Measurements from ENCODE around the gene UBE2G2.

The UBE2G2 gene

DNA sequence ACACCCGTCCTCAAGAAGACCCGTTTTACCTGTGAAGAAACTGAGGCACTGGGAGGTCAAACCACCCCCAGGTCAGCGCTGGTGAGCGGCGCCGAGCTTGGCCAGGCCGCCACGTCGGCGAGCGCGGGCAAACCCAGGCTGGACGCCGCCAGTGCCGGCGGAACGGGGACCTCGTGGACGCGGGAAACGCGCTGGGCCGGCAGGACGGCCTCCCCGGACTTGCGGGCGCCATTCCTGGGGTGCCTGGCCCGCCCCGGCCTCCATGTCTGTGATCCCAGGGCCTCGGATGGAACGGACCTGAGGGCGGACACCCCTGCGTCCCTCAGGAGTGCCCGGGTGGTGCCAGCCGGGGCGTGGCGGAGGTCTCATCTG is 17.0 kb upstream of the UBE2G2 start:
- peaks cover 37 to 40% (median 39%) of the 10 kb centered on the region in 11 experiments for H4K20me1 ChIP-seq
- peak overlapping the region; percentile 95 to 99 (median 97) for H3K9ac ChIP-seq
- no peaks in the 10 kb centered on the region for H3K27me3 ChIP-seq
- TF ChIP-seq Cebpa-rat (IDR thresholded peaks at IDR 0.05) = no peak
- peaks cover 39 to 54% (median 47%) of the 10 kb centered on the region in 10 experiments for H3K4me1 ChIP-seq
- H3K9me3 ChIP-seq (replicated peaks in 1 of 11) = peaks cover 31 to 47% (median 39%) of the 10 kb centered on the region in 11 experiments
- peak overlapping the region; percentile 67 to 84 (median 80) for H3K4me3 ChIP-seq
- H3K36me3 ChIP-seq = peaks cover 2 to 17% (median 5%) of the 10 kb centered on the region in 11 experiments; a peak in 18 of 22 replicates
- H3K27ac ChIP-seq = peak overlapping the region; percentile 95 to 100 (median 98)
- peak overlapping the region; percentile 88 to 99 (median 95) for H3K4me2 ChIP-seq

DNA sequence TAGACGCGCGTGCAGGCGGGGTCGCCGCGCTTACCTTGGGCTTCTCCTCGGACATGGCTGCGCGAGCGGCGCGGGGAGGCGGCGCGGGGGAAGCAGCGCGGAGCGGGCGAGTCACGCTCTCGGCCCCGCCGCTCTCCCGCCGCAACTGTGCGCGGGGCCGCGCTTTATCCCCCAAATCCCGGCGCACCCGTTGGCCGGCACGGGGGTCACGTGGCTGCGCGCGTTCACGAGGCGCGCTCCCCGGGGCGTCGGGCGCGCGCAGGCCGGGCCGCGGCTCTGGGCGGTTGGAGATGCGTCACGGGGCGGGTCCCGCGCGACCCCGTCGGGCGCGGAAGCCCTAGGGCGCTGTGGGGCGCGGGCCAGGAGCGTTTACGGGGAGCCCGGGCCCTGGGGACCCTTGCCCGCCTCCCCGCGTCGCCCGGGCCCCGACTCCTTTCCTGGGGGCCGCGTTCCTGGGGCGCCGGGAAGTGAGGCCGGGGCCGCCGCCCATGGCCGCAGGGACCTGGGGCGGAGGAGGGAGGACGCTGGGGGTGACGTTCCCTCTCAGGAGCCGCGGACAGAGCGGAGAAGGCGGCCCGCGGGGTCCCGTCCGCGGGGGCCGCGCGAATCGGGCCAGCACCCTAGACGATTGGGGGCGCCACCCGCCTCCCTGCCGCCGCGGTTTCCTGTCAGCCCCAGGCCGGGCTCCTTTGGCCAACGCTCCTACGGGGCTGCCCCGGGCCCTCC is 16.5 kb upstream of the UBE2G2 start, which contains the start of gene SUMO3:
Gene SUMO3, minus strand, starts transcription at position 149 of the 726 bp plus-strand sequence. Its CDS starts 94 bp downstream, at position 55.
- peaks cover 4 to 22% (median 10%) of the 10 kb centered on the region in 11 experiments; a peak in 18 of 22 replicates for H3K36me3 ChIP-seq
- H3K4me1 ChIP-seq = peaks cover 45 to 55% (median 53%) of the 10 kb centered on the region in 10 experiments
- peak within 1 kb of the TSS; percentile 67 to 84 (median 80) for H3K4me3 ChIP-seq
- peaks cover 25 to 42% (median 34%) of the 10 kb centered on the region in 11 experiments for H3K9me3 ChIP-seq (replicated peaks in 1 of 11)
- H3K27ac ChIP-seq = peak within 1 kb of the TSS; percentile 95 to 100 (median 98)
- H4K20me1 ChIP-seq = peaks cover 43 to 45% (median 44%) of the 10 kb centered on the region in 11 experiments
- no peak for TF ChIP-seq Cebpa-rat (IDR thresholded peaks at IDR 0.05)
- H3K4me2 ChIP-seq = peak within 1 kb of the TSS; percentile 88 to 99 (median 96)
- peak within 1 kb of the TSS; percentile 95 to 99 (median 97) for H3K9ac ChIP-seq
- no peaks in the 10 kb centered on the region for H3K27me3 ChIP-seq

DNA sequence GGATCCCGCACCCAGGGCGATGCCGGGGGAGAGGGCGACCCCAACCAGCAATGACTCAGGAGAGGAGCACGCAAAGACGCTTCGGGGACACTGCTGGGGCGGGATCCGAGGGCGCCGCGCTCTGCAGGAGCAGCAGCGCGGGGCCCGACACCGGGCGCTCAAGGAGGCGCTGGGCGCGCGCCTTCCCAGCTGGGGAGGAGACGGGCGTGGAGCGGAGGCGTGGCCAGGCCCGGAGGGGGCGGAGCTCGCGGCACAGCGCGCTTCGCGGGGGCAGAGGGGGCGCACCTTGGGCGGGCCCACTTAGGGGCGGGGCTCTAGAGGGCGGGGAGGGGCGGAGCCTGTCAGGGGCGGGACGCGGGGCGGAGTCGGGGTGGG is 15.9 kb upstream of the UBE2G2 start:
- peaks cover 49 to 51% (median 50%) of the 10 kb centered on the region in 11 experiments for H4K20me1 ChIP-seq
- H3K9ac ChIP-seq = peak overlapping the region; percentile 95 to 99 (median 97)
- peaks cover 51 to 60% (median 58%) of the 10 kb centered on the region in 10 experiments for H3K4me1 ChIP-seq
- peak overlapping the region; percentile 88 to 99 (median 96) for H3K4me2 ChIP-seq
- H3K36me3 ChIP-seq = peaks cover 9 to 28% (median 15%) of the 10 kb centered on the region in 11 experiments; a peak in 18 of 22 replicates
- peaks cover 20 to 36% (median 28%) of the 10 kb centered on the region in 11 experiments for H3K9me3 ChIP-seq (replicated peaks in 1 of 11)
- peak overlapping the region; percentile 95 to 100 (median 98) for H3K27ac ChIP-seq
- TF ChIP-seq Cebpa-rat (IDR thresholded peaks at IDR 0.05) = no peak
- no peaks in the 10 kb centered on the region for H3K27me3 ChIP-seq
- H3K4me3 ChIP-seq = peak overlapping the region; percentile 67 to 84 (median 80)

DNA sequence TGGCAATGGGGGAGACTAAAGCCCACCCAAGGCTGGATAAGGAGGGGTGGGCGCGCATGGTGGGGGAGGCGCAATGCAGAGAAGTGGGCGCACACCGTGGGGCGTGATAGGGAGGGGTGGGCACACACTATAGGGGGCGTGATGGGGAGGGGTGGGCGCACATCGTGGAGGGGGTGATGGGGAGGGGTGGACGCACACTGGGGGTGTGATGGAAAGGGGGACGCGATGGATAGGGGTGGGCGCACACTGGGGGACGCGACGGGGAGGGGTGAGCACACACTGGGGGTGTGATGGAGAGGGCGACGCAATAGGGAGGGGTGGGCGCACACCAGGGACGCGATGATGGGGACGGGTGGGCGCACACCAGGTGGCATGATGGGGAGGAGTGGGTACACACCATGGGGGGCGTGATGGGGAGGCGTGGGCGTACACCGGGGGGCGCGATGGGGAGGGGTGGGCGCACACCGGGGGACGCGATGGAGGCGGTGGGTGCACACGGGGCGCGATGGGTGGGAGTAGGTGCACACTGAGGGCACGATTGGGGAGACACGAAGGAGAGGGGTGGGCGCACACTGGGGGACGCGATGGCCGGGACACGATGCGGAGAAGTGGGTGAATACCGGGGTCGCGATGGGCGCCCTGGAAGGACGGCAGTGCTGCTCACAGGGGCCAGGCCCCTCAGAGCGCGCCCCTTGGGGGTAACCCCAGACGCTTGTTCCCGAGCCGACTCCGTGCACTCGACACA is 15.3 kb upstream of the UBE2G2 start:
- Histone ChIP-seq H3K27ac (peak overlapping the region in 9 of 11 experiments; percentile 96 to 100 (median 98); a peak in 16 of 22 replicates), H3K9ac (peak overlapping the region; percentile 95 to 99 (median 97)), H3K27me3 (no peaks in the 10 kb centered on the region), H3K4me1 (peaks cover 56 to 66% (median 64%) of the 10 kb centered on the region in 10 experiments), H3K4me3 (peak overlapping the region; percentile 67 to 84 (median 80)), H4K20me1 (peaks cover 54 to 57% (median 56%) of the 10 kb centered on the region in 11 experiments), H3K9me3 (replicated peaks in 1 of 11) (peaks cover 14 to 31% (median 22%) of the 10 kb centered on the region in 11 experiments; a peak in 21 of 22 replicates), H3K4me2 (peak overlapping the region; percentile 88 to 99 (median 96)), H3K36me3 (peaks cover 12 to 33% (median 20%) of the 10 kb centered on the region in 11 experiments; a peak in 20 of 22 replicates)
- no peak for TF ChIP-seq Cebpa-rat (IDR thresholded peaks at IDR 0.05)

DNA sequence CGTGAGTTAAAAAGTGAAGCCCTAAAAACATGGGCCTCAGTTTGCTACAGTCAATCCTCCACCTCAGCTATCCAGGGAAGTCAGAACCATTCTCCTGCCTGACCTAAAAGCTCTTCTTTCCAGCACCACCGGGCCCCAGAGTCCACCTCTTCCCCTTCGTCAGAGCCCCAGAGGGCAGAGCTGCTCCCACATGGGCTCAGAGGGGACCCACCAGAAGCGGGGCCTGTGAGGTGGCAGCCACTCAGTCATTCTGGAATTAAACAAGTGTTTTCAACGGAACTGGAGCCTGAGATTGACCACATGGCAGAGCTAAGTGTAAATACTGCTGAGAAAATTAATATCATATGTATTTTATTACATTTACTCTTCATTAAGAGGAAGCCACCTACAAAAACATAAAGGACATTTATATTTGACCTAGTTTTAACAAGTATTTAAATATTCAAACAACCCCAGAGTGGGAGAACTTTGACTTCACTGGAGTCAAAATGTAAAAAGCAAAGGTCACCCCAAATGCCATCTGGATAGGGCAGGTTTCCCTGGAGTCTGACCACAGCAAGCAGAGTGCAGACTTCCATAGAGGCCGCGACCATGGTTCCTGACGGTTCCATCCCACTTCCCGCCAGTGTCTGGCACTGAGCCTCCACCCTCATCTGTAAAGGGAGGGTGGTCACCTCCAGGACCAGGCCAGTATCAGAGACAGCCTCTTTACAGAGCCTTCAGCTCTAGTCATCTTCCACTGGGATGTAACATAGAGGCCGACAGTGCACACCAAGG is 14.4 kb upstream of the UBE2G2 start:
- Histone ChIP-seq H3K4me1 (peaks cover 65 to 75% (median 72%) of the 10 kb centered on the region in 10 experiments), H3K9me3 (replicated peaks in 1 of 11) (peaks cover 5 to 22% (median 14%) of the 10 kb centered on the region in 11 experiments; a peak in 17 of 22 replicates), H3K27ac (no peak overlapping the region), H3K9ac (peak overlapping the region in 10 of 11 experiments; percentile 16 to 56 (median 36); a peak in 13 of 22 replicates), H3K27me3 (no peaks in the 10 kb centered on the region), H3K4me3 (peak overlapping the region in 4 of 10 experiments; percentile 16 to 41 (median 26); a peak in 7 of 20 replicates), H3K4me2 (peak overlapping the region; percentile 69 to 99 (median 93)), H3K36me3 (peaks cover 20 to 42% (median 29%) of the 10 kb centered on the region in 11 experiments; a peak in 20 of 22 replicates), H4K20me1 (peaks cover 63 to 66% (median 65%) of the 10 kb centered on the region in 11 experiments)
- no peak for TF ChIP-seq Cebpa-rat (IDR thresholded peaks at IDR 0.05)

DNA sequence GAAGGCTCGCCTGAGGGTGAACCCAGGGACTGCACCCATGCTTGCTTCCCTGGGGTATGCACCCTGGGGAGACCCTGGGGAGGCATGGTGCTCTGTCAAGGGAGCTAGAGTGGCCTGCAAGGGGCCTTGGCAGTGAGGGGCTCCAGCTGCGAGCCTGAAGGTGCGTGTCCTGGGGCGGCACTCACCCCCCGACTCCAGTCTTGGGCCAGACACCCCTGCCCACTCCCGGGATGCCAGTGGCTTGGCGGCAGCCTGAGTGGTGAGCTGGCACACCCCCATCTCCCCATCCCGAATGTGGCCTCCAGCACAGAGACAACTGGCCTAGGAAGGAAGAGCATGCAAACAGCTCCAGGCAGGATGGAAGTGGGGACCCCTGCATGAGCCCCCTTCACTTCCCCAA is 13.6 kb upstream of the UBE2G2 start:
- TF ChIP-seq Cebpa-rat (IDR thresholded peaks at IDR 0.05) = no peak
- H3K9ac ChIP-seq = peak overlapping the region in 5 of 11 experiments; percentile 25 to 56 (median 42); a peak in 5 of 22 replicates
- peaks cover 29 to 50% (median 37%) of the 10 kb centered on the region in 11 experiments for H3K36me3 ChIP-seq
- H3K9me3 ChIP-seq (replicated peaks in 1 of 11) = peaks cover 0 to 13% (median 6%) of the 10 kb centered on the region in 11 experiments; a peak in 11 of 22 replicates
- H3K4me2 ChIP-seq = peak overlapping the region; percentile 69 to 99 (median 93)
- H3K27ac ChIP-seq = no peak overlapping the region
- peaks cover 71 to 74% (median 73%) of the 10 kb centered on the region in 11 experiments for H4K20me1 ChIP-seq
- H3K27me3 ChIP-seq = no peaks in the 10 kb centered on the region
- peak overlapping the region in 1 of 10 experiments; percentile 16; a peak in 1 of 20 replicates for H3K4me3 ChIP-seq
- H3K4me1 ChIP-seq = peaks cover 73 to 83% (median 81%) of the 10 kb centered on the region in 10 experiments

DNA sequence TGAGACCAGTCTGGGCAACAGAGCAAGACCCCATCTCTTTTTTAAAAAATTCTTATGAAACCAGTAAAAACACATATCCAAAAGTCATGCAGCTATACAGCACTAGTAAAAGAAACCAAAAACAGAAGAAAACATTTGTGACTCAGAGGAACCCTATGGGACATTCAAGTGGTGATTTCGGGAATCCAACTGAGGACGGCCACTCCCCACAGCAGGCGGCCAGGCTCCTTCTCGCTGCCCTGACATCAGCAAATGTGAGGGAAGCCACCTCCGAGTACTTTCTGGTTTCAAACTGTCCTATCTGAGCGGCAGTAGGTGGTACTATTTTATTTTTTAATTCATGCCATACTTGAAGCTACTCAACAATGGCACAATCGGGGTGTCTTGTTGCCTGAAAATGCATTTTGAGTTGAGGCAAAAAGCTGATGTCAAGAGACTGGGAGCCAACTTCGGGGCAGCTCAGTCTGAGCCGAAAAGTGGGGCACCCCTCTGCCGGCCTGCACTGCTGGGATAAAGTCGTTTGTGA is 12.9 kb upstream of the UBE2G2 start:
- Histone ChIP-seq H3K4me1 (peaks cover 77 to 89% (median 87%) of the 10 kb centered on the region in 10 experiments), H3K9me3 (replicated peaks in 1 of 11) (peaks cover 0 to 7% (median 0%) of the 10 kb centered on the region in 11 experiments; a peak in 6 of 22 replicates), H4K20me1 (peaks cover 78 to 80% (median 80%) of the 10 kb centered on the region in 11 experiments), H3K27me3 (no peaks in the 10 kb centered on the region), H3K4me3 (no peak overlapping the region), H3K36me3 (peaks cover 35 to 57% (median 44%) of the 10 kb centered on the region in 11 experiments), H3K27ac (no peak overlapping the region; a peak in 1 of 22 replicates), H3K9ac (peak overlapping the region in 3 of 11 experiments; percentile 34 to 63 (median 58); a peak in 2 of 22 replicates), H3K4me2 (peak overlapping the region; percentile 69 to 99 (median 93))
- no peak for TF ChIP-seq Cebpa-rat (IDR thresholded peaks at IDR 0.05)
